Stimulated activated CD8-positive, alpha-beta memory T cell treated with anti-CD3 and anti-CD28 coated beads, Interleukin-4, amount 100 ng/mL, for 24 hours (primary cell): Measurements from ENCODE around the gene OR4F15.
"Not testable (repeated sequence)": the region's sequence is repeated elsewhere in the genome, so short reads cannot be mapped to it uniquely, and the experiment has no call there.

Source experiments
- DNase-seq: peaks from one replicate; pipeline ENCODE4 v3.0.0-alpha.2; 2020; ENCODE audit warnings: low read depth

Gene OR4F15

GRCh38 chr15:101811902-101812301, at the start of gene OR4F15:
OR4F15 (plus strand) TSS chr15:101812202; CDS start chr15:101818187, 5,985 bp downstream.
- no peak for DNase-seq

- DNase-seq: not testable (repeated sequence)
These were observed 47.2 kb upstream of the OR4F15 start for GRCh38 chr15:101764669-101765339.

- DNase-seq: not testable (repeated sequence)
These were observed 46.7 kb upstream of the OR4F15 start for GRCh38 chr15:101765340-101765671.

- DNase-seq: no peak
These were observed 46.1 kb upstream of the OR4F15 start for GRCh38 chr15:101765772-101766456.

- not testable (repeated sequence) for DNase-seq
These were observed 44.8 kb upstream of the OR4F15 start for GRCh38 chr15:101767083-101767640.

GRCh38 chr15:101772921-101773320, 39.1 kb upstream of the OR4F15 start:
- DNase-seq: no peak

GRCh38 chr15:101773496-101774100, 38.4 kb upstream of the OR4F15 start:
- DNase-seq: no peak

GRCh38 chr15:101775136-101775535, 36.9 kb upstream of the OR4F15 start:
- DNase-seq: no peak

GRCh38 chr15:101778576-101778975, 33.4 kb upstream of the OR4F15 start:
- not testable (repeated sequence) for DNase-seq

GRCh38 chr15:101780225-101780624, 31.8 kb upstream of the OR4F15 start:
- not testable (repeated sequence) for DNase-seq

- DNase-seq: no peak
These were observed 30.1 kb upstream of the OR4F15 start for GRCh38 chr15:101781928-101782327.

GRCh38 chr15:101784644-101785043, 27.4 kb upstream of the OR4F15 start:
- DNase-seq: no peak

- DNase-seq: not testable (repeated sequence)
These were observed 25.6 kb upstream of the OR4F15 start for GRCh38 chr15:101786422-101786821.

GRCh38 chr15:101788001-101788400, 24.0 kb upstream of the OR4F15 start:
- not testable (repeated sequence) for DNase-seq

- DNase-seq: not testable (repeated sequence)
These were observed 23.3 kb upstream of the OR4F15 start for GRCh38 chr15:101788503-101789269.

- not testable (repeated sequence) for DNase-seq
These were observed 21.3 kb upstream of the OR4F15 start for GRCh38 chr15:101790748-101791147.

- DNase-seq: not testable (repeated sequence)
These were observed 18.0 kb upstream of the OR4F15 start for GRCh38 chr15:101793981-101794380.

GRCh38 chr15:101795455-101795854, 16.5 kb upstream of the OR4F15 start:
- DNase-seq: no peak

- no peak for DNase-seq
These were observed 12.3 kb upstream of the OR4F15 start for GRCh38 chr15:101799665-101800064.

GRCh38 chr15:101801048-101801447, 11.0 kb upstream of the OR4F15 start:
- no peak for DNase-seq

- DNase-seq: no peak
These were observed 8.8 kb upstream of the OR4F15 start, which contains the start of gene OR4F6 for GRCh38 chr15:101803209-101803608. OR4F6 (plus strand) TSS chr15:101803509; CDS start chr15:101805720, 2,211 bp downstream.

GRCh38 chr15:101803676-101804075, 8.3 kb upstream of the OR4F15 start:
- no peak for DNase-seq
